ENCODE data around the gene SLC39A3. TPM values are rescaled to one million over a fixed set of nuclear protein-coding genes. Genes with fewer than 3 reads are reported as not detected.

Gene SLC39A3
- total RNA-seq, 2 experiments from 2014 or later, result 7.6 to 7.9 TPM

DNA sequence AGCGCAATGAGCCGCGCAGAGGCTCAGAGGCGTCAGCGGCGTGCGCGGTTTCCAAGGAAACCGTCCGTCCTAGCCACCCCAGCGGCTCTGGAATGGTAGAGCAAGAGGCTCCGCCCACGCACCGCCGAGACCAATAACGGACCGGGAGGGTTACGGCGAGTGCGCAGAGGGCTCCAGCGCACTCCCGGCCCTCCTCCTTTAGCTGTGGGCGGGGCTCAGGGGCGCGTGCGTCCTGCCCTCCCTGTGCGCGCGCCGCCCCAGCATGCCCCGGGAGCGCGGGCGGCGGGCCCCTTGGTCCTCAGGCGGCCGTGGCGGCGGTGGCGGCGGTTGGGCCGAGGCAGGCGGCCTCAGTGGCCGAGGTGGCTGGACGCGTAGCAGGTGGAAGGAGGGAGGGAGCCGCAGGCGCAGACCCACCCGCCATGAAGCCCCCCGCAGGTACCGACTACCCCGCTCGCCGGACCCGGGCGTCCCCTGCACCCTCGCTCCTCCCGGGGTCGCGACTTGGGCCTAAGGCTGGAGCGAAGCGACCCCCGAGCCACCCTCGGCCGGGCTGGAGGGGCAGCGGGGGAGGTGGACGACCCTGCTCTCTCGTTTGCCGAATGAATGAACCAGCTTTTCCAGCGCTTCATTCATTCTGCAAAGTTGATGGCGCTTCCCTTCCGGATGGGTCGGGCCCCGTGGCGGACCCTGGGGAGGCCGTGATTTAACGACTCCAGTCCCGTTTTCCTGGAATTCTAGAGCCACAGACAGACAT lies 45.6 kb upstream of the SLC39A3 start, which contains the start of gene THOP1:
Gene THOP1, plus strand, starts transcription at position 260 of the 754 bp plus-strand sequence. Its CDS starts 160 bp downstream, at position 420.
- Mint-ChIP-seq H3K36me3 (ENCODE audit: low read depth) (peaks cover 4% of the 10 kb centered on the region), H3K4me3 (peak within 1 kb of the TSS; percentile 90), H3K27ac (peak within 1 kb of the TSS; percentile 80), H3K4me1 (ENCODE audit: low read depth) (peaks cover 43% of the 10 kb centered on the region), H3K27me3 (no peaks in the 10 kb centered on the region), H3K9me3 (no peaks in the 10 kb centered on the region)
- intact Hi-C loops (cut with DNase I, micrococcal nuclease), result loop anchor here (1.0 to 2.0 kb wide), 3 partner anchors 33 to 55 kb away; partner anchors contain the start of genes ZNF554 (in 2 of the 2) and ZNF555 (in 1 of the 2)
- TF ChIP-seq, protein P1, sequence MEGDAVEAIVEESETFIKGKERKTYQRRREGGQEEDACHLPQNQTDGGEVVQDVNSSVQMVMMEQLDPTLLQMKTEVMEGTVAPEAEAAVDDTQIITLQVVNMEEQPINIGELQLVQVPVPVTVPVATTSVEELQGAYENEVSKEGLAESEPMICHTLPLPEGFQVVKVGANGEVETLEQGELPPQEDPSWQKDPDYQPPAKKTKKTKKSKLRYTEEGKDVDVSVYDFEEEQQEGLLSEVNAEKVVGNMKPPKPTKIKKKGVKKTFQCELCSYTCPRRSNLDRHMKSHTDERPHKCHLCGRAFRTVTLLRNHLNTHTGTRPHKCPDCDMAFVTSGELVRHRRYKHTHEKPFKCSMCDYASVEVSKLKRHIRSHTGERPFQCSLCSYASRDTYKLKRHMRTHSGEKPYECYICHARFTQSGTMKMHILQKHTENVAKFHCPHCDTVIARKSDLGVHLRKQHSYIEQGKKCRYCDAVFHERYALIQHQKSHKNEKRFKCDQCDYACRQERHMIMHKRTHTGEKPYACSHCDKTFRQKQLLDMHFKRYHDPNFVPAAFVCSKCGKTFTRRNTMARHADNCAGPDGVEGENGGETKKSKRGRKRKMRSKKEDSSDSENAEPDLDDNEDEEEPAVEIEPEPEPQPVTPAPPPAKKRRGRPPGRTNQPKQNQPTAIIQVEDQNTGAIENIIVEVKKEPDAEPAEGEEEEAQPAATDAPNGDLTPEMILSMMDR (IDR thresholded peaks at IDR 0.05), result no peak
- Histone ChIP-seq H3K9me3 (ENCODE audit: control insufficient read depth in 1 of 2, insufficient read depth in 1 of 2, low read length in 2 of 2) (no peaks in the 10 kb centered on the region), H3K27ac (ENCODE audit: low read depth in 1 of 2, low read length in 2 of 2) (peak within 1 kb of the TSS in 1 of 2 donors; percentile 42), H3K36me3 (ENCODE audit: insufficient read depth, low read length) (peaks cover 1% of the 10 kb centered on the region), H3K27me3 (ENCODE audit: control insufficient read depth in 1 of 2, insufficient read depth in 2 of 2, low read length in 2 of 2) (no peaks in the 10 kb centered on the region), H3K4me1 (ENCODE audit: insufficient read depth, low read length) (peaks cover 57% of the 10 kb centered on the region), H3K4me3 (ENCODE audit: low read length) (peak within 1 kb of the TSS; percentile 80)
- ChIA-PET CTCF (interaction anchor here (0.6 to 1.1 kb wide), 4 partner anchors 34 to 769 kb away, joined by 3 to 4 read pairs (median 3); partner anchors contain the start of gene ZNF554), POLR2A (interaction anchor here (0.6 to 1.3 kb wide), 6 partner anchors 10 to 165 kb away, joined by 3 to 8 read pairs (median 4); partner anchors contain the start of genes GNG7, ZNF555 and ZNF57)
- DNase-seq, result peak; percentile 94 to 100 (median 98)
- ATAC-seq (ENCODE audit: poor library complexity), result peak; percentile 92

GRCh38 chr19:2783781-2784145 lies 43.9 kb upstream of the SLC39A3 start:
- no peaks in the 10 kb centered on the region for H3K27me3 ChIP-seq (ENCODE audit: control insufficient read depth in 1 of 2, insufficient read depth in 2 of 2, low read length in 2 of 2)
- Mint-ChIP-seq H3K27ac (peak overlapping the region; percentile 91), H3K27me3 (no peaks in the 10 kb centered on the region), H3K4me3 (peak overlapping the region; percentile 94), H3K4me1 (ENCODE audit: low read depth) (peaks cover 49% of the 10 kb centered on the region), H3K9me3 (no peaks in the 10 kb centered on the region), H3K36me3 (ENCODE audit: low read depth) (peaks cover 10% of the 10 kb centered on the region)
- H3K36me3 ChIP-seq (ENCODE audit: insufficient read depth, low read length), result peaks cover 3% of the 10 kb centered on the region
- CTCF ChIA-PET, result interaction anchor here (0.5 to 1.4 kb wide), 5 partner anchors 34 to 1204 kb away, joined by 3 to 6 read pairs (median 4); partner anchors contain the start of genes ZNF554 and ZNF555
- peaks cover 62% of the 10 kb centered on the region for H3K4me1 ChIP-seq (ENCODE audit: insufficient read depth, low read length)
- POLR2A ChIA-PET, result interaction anchor here (0.6 to 1.5 kb wide), 6 partner anchors 38 to 308 kb away, joined by 3 to 6 read pairs (median 4); partner anchors contain the start of genes GADD45B and ZNF555
- TF ChIP-seq, protein P1 (IDR thresholded peaks at IDR 0.05), result no peak
- no peaks in the 10 kb centered on the region for H3K9me3 ChIP-seq (ENCODE audit: control insufficient read depth in 1 of 2, insufficient read depth in 1 of 2, low read length in 2 of 2)
- intact Hi-C loops (cut with DNase I, micrococcal nuclease), result loop anchor here (1.0 to 2.0 kb wide), 4 partner anchors 35 to 57 kb away; partner anchors contain the start of genes SLC39A3 (in 2 of the 2), ZNF554 (in 1 of the 2) and ZNF555 (in 1 of the 2)
- H3K4me3 ChIP-seq (ENCODE audit: low read length), result peak overlapping the region; percentile 100
- DNase-seq, result no peak
- peak overlapping the region; percentile 18 to 79 for H3K27ac ChIP-seq (ENCODE audit: low read depth in 1 of 2, low read length in 2 of 2)
- ATAC-seq (ENCODE audit: poor library complexity), result no peak

DNA sequence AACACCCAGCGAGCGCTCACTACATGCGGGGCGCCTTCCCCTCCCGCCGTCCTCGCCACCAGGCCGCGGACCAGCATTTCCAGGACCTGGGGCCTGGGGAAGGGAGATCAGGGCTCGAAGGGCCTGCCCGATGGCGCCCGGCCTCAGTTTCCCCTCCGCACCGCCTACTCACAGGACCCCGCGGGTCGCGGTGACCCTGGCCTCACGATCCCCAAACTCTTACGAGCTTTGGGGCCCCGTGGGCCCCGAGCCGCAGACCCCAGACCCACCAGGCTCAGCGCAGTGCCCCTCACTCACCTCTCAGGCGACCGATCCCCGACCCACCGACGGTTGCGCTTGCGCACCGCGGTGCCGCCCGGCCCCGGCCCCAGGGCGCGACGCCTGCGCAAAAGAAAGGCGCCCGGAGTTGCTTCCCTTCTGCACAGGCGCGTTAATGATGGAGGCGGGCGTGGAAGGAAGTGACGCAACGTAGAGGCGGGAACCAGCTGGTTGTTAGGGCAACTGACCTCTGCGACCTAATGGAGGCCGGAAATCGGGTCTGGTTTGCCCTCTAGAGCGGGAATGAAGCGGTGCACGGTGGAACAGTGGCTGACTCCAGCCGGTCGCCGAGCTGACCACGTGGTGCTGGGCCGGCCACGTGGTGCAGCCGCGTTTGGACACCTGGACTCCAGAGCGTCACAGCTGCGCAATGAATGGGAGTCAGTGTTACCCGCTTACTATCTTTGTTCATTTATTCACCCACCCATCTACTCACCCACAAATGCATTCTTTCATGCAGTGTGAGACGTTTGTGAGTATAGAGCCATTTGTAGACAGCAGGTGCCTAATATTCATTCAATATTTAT lies 43.3 kb upstream of the SLC39A3 start, which contains the start of gene SGTA:
Gene SGTA, minus strand, starts transcription at position 338 of the 845 bp plus-strand sequence. CDS start 14,205 bp downstream, outside the sequence.
- Mint-ChIP-seq H3K36me3 (ENCODE audit: low read depth) (peaks cover 15% of the 10 kb centered on the region), H3K4me1 (ENCODE audit: low read depth) (peaks cover 54% of the 10 kb centered on the region), H3K4me3 (peak within 1 kb of the TSS; percentile 94), H3K27ac (peak within 1 kb of the TSS; percentile 91), H3K9me3 (no peaks in the 10 kb centered on the region), H3K27me3 (no peaks in the 10 kb centered on the region)
- Histone ChIP-seq H3K27me3 (ENCODE audit: control insufficient read depth in 1 of 2, insufficient read depth in 2 of 2, low read length in 2 of 2) (no peaks in the 10 kb centered on the region), H3K4me3 (ENCODE audit: low read length) (peak within 1 kb of the TSS; percentile 100), H3K36me3 (ENCODE audit: insufficient read depth, low read length) (peaks cover 3% of the 10 kb centered on the region), H3K9me3 (ENCODE audit: control insufficient read depth in 1 of 2, insufficient read depth in 1 of 2, low read length in 2 of 2) (no peaks in the 10 kb centered on the region), H3K4me1 (ENCODE audit: insufficient read depth, low read length) (peaks cover 62% of the 10 kb centered on the region), H3K27ac (ENCODE audit: low read depth in 1 of 2, low read length in 2 of 2) (peak within 1 kb of the TSS; percentile 79 to 90)
- CTCF ChIA-PET, result interaction anchor here (0.5 to 1.4 kb wide), 5 partner anchors 34 to 1205 kb away, joined by 3 to 6 read pairs (median 4); partner anchors contain the start of genes ZNF554 and ZNF555
- intact Hi-C loops (cut with DNase I, micrococcal nuclease), result loop anchor here (1.0 to 2.0 kb wide), 2 partner anchors 42 to 43 kb away; partner anchors contain the start of gene SLC39A3 (in 2 of the 2)
- POLR2A ChIA-PET, result interaction anchor here (0.6 to 1.5 kb wide), 6 partner anchors 38 to 307 kb away, joined by 3 to 6 read pairs (median 4); partner anchors contain the start of genes GADD45B and ZNF555
- ATAC-seq (ENCODE audit: poor library complexity) (peak; percentile 60), DNase-seq (peak; percentile 91 to 99 (median 95))
- TF ChIP-seq, protein P1 (IDR thresholded peaks at IDR 0.05), result peak; percentile 45
